HCT116 (cell line): ENCODE measurements around the gene LRRC3. TPM values are rescaled to one million over a fixed set of nuclear protein-coding genes. Genes with fewer than 3 reads are reported as not detected.

ENCODE experiments used
- ATAC-seq: fragments of 200-7000 bp; cut with Tn5 transposase; 2 replicates; pipeline ENCODE4 v1.9.1; 2020; ENCODE audit warnings: mild to moderate bottlenecking, moderate library complexity
- BruUV-seq: library from RNA; stranded (reverse); fragments of 400-500 nt; replicated peaks from 2 replicates; lab custom pipeline; 2021; lab: Mats Ljungman, UMichigan
- CTCF ChIA-PET: fragments of 300-600 bp; sonication (Branson Sonifier 250); formaldehyde crosslinking; loops from one replicate; lab custom pipeline; 2021; ENCODE audit warnings: antibody characterized with exemption; lab: Charles Lee
- POLR2A ChIA-PET: fragments of 300-600, 350-600 bp; sonication (Branson Sonifier 250); formaldehyde crosslinking; loops from one replicate; lab custom pipeline; 2021; ENCODE audit warnings: antibody characterized with exemption; lab: Charles Lee
- RAD21 ChIA-PET, 2 experiments: fragments of 300-600 bp; sonication (Branson Sonifier 250); formaldehyde crosslinking; loops; one replicate each; lab custom pipeline; 2023; ENCODE audit warnings: low total read pairs in 2 of 2; ENCODE audit not compliant: uncharacterized antibody in 2 of 2, unreplicated experiment in 2 of 2, low non-redundant PET in 1 of 2; lab: Charles Lee
- DNase-seq: peaks from one replicate; pipeline ENCODE4 v3.0.0-alpha.2; 2010; ENCODE audit warnings: low read depth, low spot score
- H2AFZ ChIP-seq: fragments of 200-600 bp; shearing (Covaris generic), sonication (generic); 2 replicates; pipeline ENCODE4 v1.6.1; 2017; ENCODE audit warnings: low read depth, mixed run types, mixed read lengths, antibody characterized with exemption, low read length; ENCODE audit not compliant: poor library complexity, severe bottlenecking
- H3K27ac ChIP-seq: 2 replicates; pipeline ENCODE4 v1.5.1; 2012; ENCODE audit warnings: low read depth, low read length
- H3K27me3 ChIP-seq: fragments of 200-600 bp; sonication (generic); 2 replicates; pipeline ENCODE4 v1.6.1; 2016; ENCODE audit warnings: mixed run types, low read length, mixed read lengths; ENCODE audit not compliant: insufficient read depth
- H3K36me3 ChIP-seq, 2 experiments: fragments of 200-500 bp in 1 of 2; fragments of 200-600 bp in 1 of 2; sonication (Bioruptor generic) in 1 of 2; sonication (generic) in 1 of 2; 2 replicates each; pipeline versions ENCODE4 v1.5.1 to v1.6.1; 2014 to 2016; ENCODE audit warnings: low read length in 2 of 2, inconsistent platforms in 1 of 2, mixed read lengths in 1 of 2, mixed run types in 1 of 2; ENCODE audit not compliant: insufficient read depth in 2 of 2, control insufficient read depth in 1 of 2
- H3K4me1 ChIP-seq, 2 experiments: fragments of 200-600 bp in 1 of 2; sonication (generic) in 1 of 2; 2 replicates each; pipeline versions ENCODE4 v1.5.1 to v1.6.1; 2012 to 2017; ENCODE audit warnings: low read length in 2 of 2, inconsistent platforms in 1 of 2, mild to moderate bottlenecking in 1 of 2, mixed read lengths in 1 of 2, mixed run types in 1 of 2, moderate library complexity in 1 of 2; ENCODE audit not compliant: insufficient read depth in 2 of 2, control insufficient read depth in 1 of 2
- H3K4me2 ChIP-seq: fragments of 200-600 bp; sonication (generic); 2 replicates; pipeline ENCODE4 v1.6.1; 2017; ENCODE audit warnings: mixed run types, low read length, mixed read lengths
- H3K4me3 ChIP-seq, 2 experiments: fragments of 200-600 bp in 1 of 2; sonication (generic) in 1 of 2; replicated peaks in 1 of 2; 2 replicates each; pipeline ENCODE4 v1.5.1; 2011 to 2016; ENCODE audit warnings: low read length in 2 of 2, control low read depth in 1 of 2, low read depth in 1 of 2, mild to moderate bottlenecking in 1 of 2, mixed read lengths in 1 of 2, mixed run types in 1 of 2
- H3K79me2 ChIP-seq: fragments of 200-600 bp; sonication (generic); 2 replicates; pipeline ENCODE4 v1.6.1; 2017; ENCODE audit warnings: mild to moderate bottlenecking, mixed run types, low read length, moderate library complexity, mixed read lengths; ENCODE audit not compliant: insufficient read depth
- H3K9ac ChIP-seq: fragments of 200-600 bp; sonication (generic); 2 replicates; pipeline ENCODE4 v1.6.1; 2016; ENCODE audit warnings: low read length, mixed read lengths
- H3K9me2 ChIP-seq: fragments of 200-600 bp; sonication (generic), shearing (Covaris generic); 2 replicates; pipeline ENCODE4 v1.6.1; 2017; ENCODE audit warnings: mixed run types, mild to moderate bottlenecking, moderate library complexity; ENCODE audit not compliant: insufficient read depth
- H3K9me3 ChIP-seq, 2 experiments: fragments of 200-500 bp in 1 of 2; fragments of 200-600 bp in 1 of 2; sonication (Bioruptor generic) in 1 of 2; sonication (generic) in 1 of 2; 2 replicates each; pipeline ENCODE4 v1.6.1; 2014 to 2017; ENCODE audit warnings: low read length in 2 of 2, mixed read lengths in 2 of 2, inconsistent platforms in 1 of 2, low read depth in 1 of 2, mild to moderate bottlenecking in 1 of 2, mixed run types in 1 of 2, moderate library complexity in 1 of 2; ENCODE audit not compliant: control insufficient read depth in 1 of 2, insufficient read depth in 1 of 2
- H4K20me1 ChIP-seq: fragments of 200-600 bp; sonication (generic), shearing (Covaris generic); 2 replicates; pipeline ENCODE4 v1.6.1; 2017; ENCODE audit warnings: mixed run types, mild to moderate bottlenecking, moderate library complexity; ENCODE audit not compliant: insufficient read depth
- CEBPB ChIP-seq: IDR thresholded peaks from 2 replicates; pipeline ENCODE4 v1.6.1; 2012; ENCODE audit warnings: low read depth
- CTCF ChIP-seq, 3 experiments: fragments of 200-600 bp in 1 of 3; sonication (generic) in 1 of 3; IDR thresholded peaks in 2 of 3; conservative IDR thresholded peaks in 1 of 3; 2 replicates each; pipeline ENCODE4 v1.5.1; 2012 to 2017; ENCODE audit warnings: low read depth in 2 of 3, low read length in 2 of 3, antibody characterized with exemption in 1 of 3, borderline replicate concordance in 1 of 3, control low read depth in 1 of 3, mild to moderate bottlenecking in 1 of 3, mixed read lengths in 1 of 3, mixed run types in 1 of 3, moderate library complexity in 1 of 3; ENCODE audit not compliant: insufficient read depth in 1 of 3
- EGR1 ChIP-seq: IDR thresholded peaks from 2 replicates; pipeline ENCODE4 v1.6.1; 2012; ENCODE audit warnings: low read depth
- ELF1 ChIP-seq: IDR thresholded peaks from 2 replicates; pipeline ENCODE4 v1.6.1; 2012; ENCODE audit warnings: low read depth, borderline replicate concordance
- EZH2phosphoT487 ChIP-seq: fragments of 200-600 bp; IDR thresholded peaks from 2 replicates; pipeline ENCODE4 v1.6.1; 2018; ENCODE audit warnings: antibody characterized with exemption, borderline replicate concordance
- FOSL1 ChIP-seq: IDR thresholded peaks from 2 replicates; pipeline ENCODE4 v1.6.1; 2012; ENCODE audit warnings: low read depth
- JUND ChIP-seq: IDR thresholded peaks from 2 replicates; pipeline ENCODE4 v1.6.1; 2012
- MAX ChIP-seq: IDR thresholded peaks from 2 replicates; pipeline ENCODE4 v1.6.1; 2012
- POLR2AphosphoS5 ChIP-seq: IDR thresholded peaks from 2 replicates; pipeline ENCODE4 v1.6.1; 2011; ENCODE audit warnings: mild to moderate bottlenecking, low read depth, low read length, moderate library complexity
- RAD21 ChIP-seq: IDR thresholded peaks from 2 replicates; pipeline ENCODE4 v1.6.1; 2012; ENCODE audit warnings: low read depth, mild to moderate bottlenecking
- REST ChIP-seq: IDR thresholded peaks from 2 replicates; pipeline ENCODE4 v1.6.1; 2012; ENCODE audit warnings: low read depth
- SIN3A ChIP-seq: IDR thresholded peaks from 2 replicates; pipeline ENCODE4 v1.6.1; 2012; ENCODE audit warnings: low read depth
- SP1 ChIP-seq: IDR thresholded peaks from 2 replicates; pipeline ENCODE4 v1.6.1; 2012; ENCODE audit warnings: low read depth
- YY1 ChIP-seq: IDR thresholded peaks from 2 replicates; pipeline ENCODE4 v1.6.1; 2011; ENCODE audit warnings: low read length, low read depth, moderate library complexity, mild to moderate bottlenecking; ENCODE audit not compliant: insufficient replicate concordance; ENCODE audit errors: extremely low read depth
- ZBTB33 ChIP-seq: IDR thresholded peaks from 2 replicates; pipeline ENCODE4 v1.6.1; 2011; ENCODE audit warnings: mild to moderate bottlenecking, low read length, moderate library complexity; ENCODE audit not compliant: insufficient replicate concordance; ENCODE audit errors: extremely low read depth
- ZFX ChIP-seq: fragments of 450-650 bp; IDR thresholded peaks from 2 replicates; pipeline ENCODE4 v1.6.1; 2017
- ZNF274 ChIP-seq: fragments of 200-500 bp; sonication (Bioruptor generic); IDR thresholded peaks from 2 replicates; pipeline ENCODE4 v1.6.1; 2014; ENCODE audit warnings: mild to moderate bottlenecking, low read depth, low read length, inconsistent platforms
- intact Hi-C: fragments of 100-400 bp; cut with micrococcal nuclease; formaldehyde crosslinking; loops from 2 replicates; pipeline ENCODE4 v1.10.0; 2022
- total RNA-seq: library from RNA; stranded (reverse); gene quantifications from one replicate; pipeline ENCODE4 v1.2.1, GENCODE V29; 2021; ENCODE audit not compliant: unreplicated experiment

LRRC3 gene
- total RNA-seq, 1 experiment from 2014 or later, result 7.5 TPM

- Histone ChIP-seq H3K36me3 (peaks cover 0 to 6% of the 10 kb centered on the region in 2 experiments; a peak in 1 of 4 replicates), H3K4me1 (peaks cover 5 to 13% of the 10 kb centered on the region in 2 experiments; a peak in 3 of 4 replicates)
- POLR2A ChIA-PET, result no interaction called here
Observed at GRCh38 chr21:44443291-44443890, 11.9 kb upstream of the LRRC3 start.

More at GRCh38 chr21:44443291-44443890, 11.9 kb upstream of the LRRC3 start:
- H3K4me3 ChIP-seq, result no peak overlapping the region
- no peak overlapping the region for H2AFZ ChIP-seq
- no peak overlapping the region for H3K4me2 ChIP-seq
- ATAC-seq (no peak), DNase-seq (no peak)
- H3K27me3 ChIP-seq, result peaks cover 2% of the 10 kb centered on the region; the same call in 1 of the 2 replicates
- intact Hi-C loops, result no loop called here
- no peaks in the 10 kb centered on the region for H3K9me3 ChIP-seq
- H3K79me2 ChIP-seq, result no peaks in the 10 kb centered on the region
- H3K9ac ChIP-seq, result no peak overlapping the region
- RAD21 ChIA-PET, result no interaction called here
- BruUV-seq, result no TSS peak
- no peaks in the 10 kb centered on the region for H3K9me2 ChIP-seq
- no peaks in the 10 kb centered on the region for H4K20me1 ChIP-seq
- H3K27ac ChIP-seq, result no peak overlapping the region
- TF ChIP-seq MAX (no peak), CTCF (IDR thresholded peaks at IDR 0.05 in 2 of 3, conservative IDR thresholded peaks at IDR 0.05 in 1 of 3; ENCODE audit: borderline replicate concordance in 1 of 3, insufficient read depth in 1 of 3, low read depth in 2 of 3, low read length in 2 of 3) (no peak), JUND (no peak), EZH2phosphoT487 (no peak), ZNF274 (no peak), SP1 (no peak), FOSL1 (no peak), RAD21 (no peak), ZBTB33 (no peak), YY1 (no peak), EGR1 (no peak), POLR2AphosphoS5 (no peak), REST (no peak), ELF1 (no peak), ZFX (no peak), SIN3A (no peak), CEBPB (no peak)
- CTCF ChIA-PET, result interaction anchor here (1.1 to 1.8 kb wide), 2 partner anchors 13 to 140 kb away, joined by 3 to 5 read pairs; no protein-coding TSS in a partner anchor
